Upper lobe of left lung (tissue), 4 donors: Measurements from ENCODE around the gene DOK7.

Experiments
- EP300 ChIP-seq, 4 donors: sonication (generic); formaldehyde crosslinking; IDR thresholded peaks; one replicate each; pipeline ENCODE4 v1.5.1; 2017; ENCODE audit warnings: antibody characterized with exemption in 4 of 4, control low read depth in 2 of 4
- POLR2A ChIP-seq, 4 donors: fragments of 450-650 bp; IDR thresholded peaks; one replicate each; pipeline ENCODE4 v1.5.1; 2016 to 2017; ENCODE audit warnings: antibody characterized with exemption in 4 of 4, mild to moderate bottlenecking in 2 of 4
- POLR2AphosphoS5 ChIP-seq, 2 donors: sonication (generic); formaldehyde crosslinking; IDR thresholded peaks; one replicate each; pipeline ENCODE4 v1.5.1; 2017; ENCODE audit warnings: antibody characterized with exemption in 2 of 2
- TF ChIP-seq, protein P1 (sequence below), 6 experiments: fragments of 450-650 bp in 4 of 6; fragments of 200-600 bp in 2 of 6; sonication (generic) in 2 of 6; IDR thresholded peaks; one replicate each; pipeline ENCODE4 v1.5.1; 2016 to 2019; ENCODE audit warnings: antibody characterized with exemption in 6 of 6

- TF ChIP-seq, protein P1, sequence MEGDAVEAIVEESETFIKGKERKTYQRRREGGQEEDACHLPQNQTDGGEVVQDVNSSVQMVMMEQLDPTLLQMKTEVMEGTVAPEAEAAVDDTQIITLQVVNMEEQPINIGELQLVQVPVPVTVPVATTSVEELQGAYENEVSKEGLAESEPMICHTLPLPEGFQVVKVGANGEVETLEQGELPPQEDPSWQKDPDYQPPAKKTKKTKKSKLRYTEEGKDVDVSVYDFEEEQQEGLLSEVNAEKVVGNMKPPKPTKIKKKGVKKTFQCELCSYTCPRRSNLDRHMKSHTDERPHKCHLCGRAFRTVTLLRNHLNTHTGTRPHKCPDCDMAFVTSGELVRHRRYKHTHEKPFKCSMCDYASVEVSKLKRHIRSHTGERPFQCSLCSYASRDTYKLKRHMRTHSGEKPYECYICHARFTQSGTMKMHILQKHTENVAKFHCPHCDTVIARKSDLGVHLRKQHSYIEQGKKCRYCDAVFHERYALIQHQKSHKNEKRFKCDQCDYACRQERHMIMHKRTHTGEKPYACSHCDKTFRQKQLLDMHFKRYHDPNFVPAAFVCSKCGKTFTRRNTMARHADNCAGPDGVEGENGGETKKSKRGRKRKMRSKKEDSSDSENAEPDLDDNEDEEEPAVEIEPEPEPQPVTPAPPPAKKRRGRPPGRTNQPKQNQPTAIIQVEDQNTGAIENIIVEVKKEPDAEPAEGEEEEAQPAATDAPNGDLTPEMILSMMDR (IDR thresholded peaks at IDR 0.05), result no peak
- TF ChIP-seq POLR2A (IDR thresholded peaks at IDR 0.05) (no peak), POLR2AphosphoS5 (IDR thresholded peaks at IDR 0.05) (no peak), EP300 (IDR thresholded peaks at IDR 0.05) (no peak)
Measured at GRCh38 chr4:3458371-3458770, 4.7 kb upstream of the DOK7 start.
